SK-N-SH (cell line): ENCODE data around the gene SLCO4A1.

Source experiments
- CTCF ChIP-seq: fragments of 200-600 bp; sonication (generic); IDR thresholded peaks from 2 replicates; pipeline ENCODE4 v1.6.1; 2017; ENCODE audit warnings: antibody characterized with exemption, mild to moderate bottlenecking, moderate library complexity
- JUND ChIP-seq: IDR thresholded peaks from 2 replicates; pipeline ENCODE4 v1.4.0; 2012

DNA sequence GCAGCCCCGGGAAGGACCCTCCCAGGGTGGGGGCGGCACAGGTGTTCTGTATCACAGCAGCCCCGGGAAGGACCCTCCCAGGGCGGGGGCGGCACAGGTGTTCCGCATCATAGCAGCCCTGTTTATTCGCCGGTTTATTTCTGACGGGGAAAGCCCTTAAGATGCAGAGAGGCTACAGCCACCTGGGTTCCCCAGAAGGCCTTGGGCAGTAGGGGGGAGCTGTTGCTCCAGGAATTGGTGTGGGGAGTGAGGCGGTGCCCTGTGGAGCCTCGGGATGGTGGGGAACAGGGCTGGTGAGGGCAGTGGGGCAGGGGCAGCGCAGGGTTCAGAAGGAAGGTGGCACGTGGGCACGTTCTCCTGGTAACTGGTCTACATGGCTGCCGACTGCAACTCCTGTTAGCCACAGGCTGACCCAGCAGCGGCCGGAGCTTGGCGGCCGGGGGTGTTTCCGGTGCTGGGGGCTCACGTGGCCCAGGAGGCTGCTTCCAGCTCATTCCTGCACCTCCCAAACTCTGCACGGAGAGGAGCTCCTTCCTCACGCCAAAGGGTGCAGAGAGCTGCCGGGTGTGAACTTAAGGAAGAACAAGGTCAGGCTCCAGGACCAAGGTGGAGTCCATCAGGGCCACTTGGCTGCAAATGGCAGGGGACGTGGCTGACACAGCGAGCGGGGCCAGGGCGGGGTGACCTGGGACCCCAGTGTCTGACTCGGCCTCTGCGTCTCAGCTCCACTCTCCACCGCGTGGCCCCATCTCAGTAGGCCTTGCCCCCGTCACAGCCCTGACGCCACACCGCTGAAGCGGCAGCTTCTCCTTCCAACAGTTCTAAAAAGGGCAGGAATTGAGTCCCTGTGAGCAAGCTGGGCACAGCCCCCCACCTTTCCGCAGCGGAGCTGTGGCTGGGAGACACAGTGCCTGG lies 13.2 kb downstream of the SLCO4A1 start:
- no peak for TF ChIP-seq JUND
- no peak for TF ChIP-seq CTCF
